Mucosa of rectum (tissue), 2 donors: Measurements from ENCODE around the gene MVB12B.

Experiments
- H3K27ac ChIP-seq, 2 donors: one replicate each; pipeline ENCODE4 v1.7.0; 2013; ENCODE audit warnings: inconsistent platforms in 2 of 2, low read depth in 2 of 2, low read length in 2 of 2
- H3K27me3 ChIP-seq, 2 donors: one replicate each; pipeline ENCODE4 v1.7.0; 2013; ENCODE audit warnings: low read length in 2 of 2; ENCODE audit not compliant: control insufficient read depth in 2 of 2, insufficient read depth in 2 of 2
- H3K36me3 ChIP-seq, 2 donors: one replicate each; pipeline ENCODE4 v1.7.0; 2013; ENCODE audit warnings: low read length in 2 of 2; ENCODE audit not compliant: control insufficient read depth in 2 of 2, insufficient read depth in 2 of 2
- H3K4me1 ChIP-seq, 2 donors: one replicate each; pipeline ENCODE4 v1.7.0; 2013; ENCODE audit warnings: low read length in 2 of 2, mild to moderate bottlenecking in 1 of 2; ENCODE audit not compliant: control insufficient read depth in 2 of 2, insufficient read depth in 2 of 2
- H3K4me3 ChIP-seq, 2 donors: one replicate each; pipeline ENCODE4 v1.7.0; 2013; ENCODE audit warnings: low read length in 2 of 2
- H3K9ac ChIP-seq, 2 donors: one replicate each; pipeline ENCODE4 v1.7.0; 2013; ENCODE audit warnings: low read length in 2 of 2, low read depth in 1 of 2, mild to moderate bottlenecking in 1 of 2
- H3K9me3 ChIP-seq, 2 donors: one replicate each; pipeline ENCODE4 v1.7.0; 2013; ENCODE audit warnings: low read length in 2 of 2; ENCODE audit not compliant: control insufficient read depth in 2 of 2
- donor health status: healthy.
- donor health status: Normal muscosa, but diverticular disease.

Gene MVB12B

DNA sequence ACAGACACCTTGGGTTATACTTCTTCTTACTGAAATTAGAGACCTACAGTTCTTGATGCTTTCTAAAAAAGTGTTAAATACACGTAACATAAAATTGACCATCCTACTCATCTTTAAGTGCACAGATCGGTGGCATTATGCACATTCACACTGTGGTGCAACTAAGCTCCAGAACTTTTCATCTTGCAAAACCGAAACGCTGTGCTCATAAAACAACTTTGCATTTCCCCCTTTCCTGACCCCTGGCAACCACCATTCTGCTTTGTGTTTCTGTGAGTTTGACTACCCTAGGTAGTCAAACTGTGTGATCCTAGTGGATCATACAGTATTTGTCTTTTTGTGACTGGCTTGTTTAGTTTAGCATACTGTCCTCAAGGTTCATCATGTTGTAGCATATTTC lies 3.9 kb downstream of the MVB12B start:
- H3K4me1 ChIP-seq, result peaks cover 12 to 23% of the 10 kb centered on the region in 2 donors
- H3K27ac ChIP-seq, result no peak overlapping the region

GRCh38 chr9:126331964-126332748 lies 5.5 kb downstream of the MVB12B start:
- no peak overlapping the region for H3K9ac ChIP-seq

More for the DNA sequence above, 3.9 kb downstream of the MVB12B start:
- H3K9ac ChIP-seq, result no peak overlapping the region
- no peaks in the 10 kb centered on the region for H3K9me3 ChIP-seq
- no peak overlapping the region for H3K4me3 ChIP-seq
- H3K36me3 ChIP-seq, result no peaks in the 10 kb centered on the region
- no peaks in the 10 kb centered on the region for H3K27me3 ChIP-seq

GRCh38 chr9:126334721-126335621 lies 8.3 kb downstream of the MVB12B start:
- no peaks in the 10 kb centered on the region for H3K36me3 ChIP-seq
- no peaks in the 10 kb centered on the region for H3K9me3 ChIP-seq
- H3K9ac ChIP-seq, result no peak overlapping the region
- no peak overlapping the region for H3K4me3 ChIP-seq
- H3K27me3 ChIP-seq, result no peaks in the 10 kb centered on the region
- H3K27ac ChIP-seq, result no peak overlapping the region
- H3K4me1 ChIP-seq, result peaks cover 5 to 20% of the 10 kb centered on the region in 2 donors

More at GRCh38 chr9:126331964-126332748, 5.5 kb downstream of the MVB12B start:
- H3K36me3 ChIP-seq, result no peaks in the 10 kb centered on the region
- H3K27me3 ChIP-seq, result no peaks in the 10 kb centered on the region
- H3K9me3 ChIP-seq, result no peaks in the 10 kb centered on the region
- peaks cover 9 to 19% of the 10 kb centered on the region in 2 donors for H3K4me1 ChIP-seq
- H3K27ac ChIP-seq, result no peak overlapping the region
- no peak overlapping the region for H3K4me3 ChIP-seq

DNA sequence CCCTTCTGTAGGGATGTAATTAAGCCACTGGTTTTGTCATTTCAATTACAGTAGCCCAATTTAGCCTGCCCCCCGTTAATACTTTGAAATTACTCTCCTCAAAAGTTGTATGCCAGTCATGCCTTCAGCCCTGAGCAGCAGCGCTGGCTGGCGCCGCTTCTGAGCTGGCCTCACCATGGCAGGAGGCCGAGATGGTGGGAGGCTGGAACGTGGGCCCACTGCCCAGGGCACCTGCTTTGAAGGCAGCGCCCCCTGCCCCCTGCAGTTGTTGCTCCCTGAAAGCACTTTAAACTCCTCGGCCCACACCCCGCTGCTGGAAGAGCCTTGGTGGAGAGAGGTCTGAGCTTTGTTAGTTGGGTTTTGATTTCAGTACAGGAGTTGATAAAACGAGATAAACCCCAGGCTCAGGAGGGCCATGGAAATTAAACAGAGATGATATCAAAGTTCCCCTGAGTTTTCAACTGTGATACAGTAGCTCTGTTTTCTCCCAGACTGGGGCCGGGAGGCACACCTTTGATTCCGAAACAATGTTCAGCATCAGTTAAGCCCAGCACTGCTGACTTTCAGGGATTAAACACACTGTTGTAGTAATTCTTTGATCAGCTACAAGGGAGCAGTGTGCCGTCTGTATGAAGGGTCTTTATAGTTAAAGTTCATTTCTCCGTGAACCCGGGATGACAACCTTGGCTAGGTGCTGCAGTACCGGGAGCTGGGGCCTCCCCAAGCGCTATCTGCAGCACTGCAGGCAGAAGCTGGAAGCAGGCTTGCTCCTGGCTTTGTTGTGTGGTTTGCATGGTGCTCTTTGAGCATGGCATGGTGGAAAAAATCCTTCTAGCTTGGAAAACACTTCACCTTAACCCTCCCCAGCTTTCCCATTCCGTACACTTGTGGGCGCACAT lies 9.5 kb downstream of the MVB12B start:
- Histone ChIP-seq H3K9ac (no peak overlapping the region), H3K4me3 (no peak overlapping the region), H3K36me3 (peaks cover 0 to 9% of the 10 kb centered on the region in 2 donors), H3K9me3 (no peaks in the 10 kb centered on the region), H3K4me1 (peaks cover 5 to 21% of the 10 kb centered on the region in 2 donors), H3K27ac (no peak overlapping the region), H3K27me3 (no peaks in the 10 kb centered on the region)

DNA sequence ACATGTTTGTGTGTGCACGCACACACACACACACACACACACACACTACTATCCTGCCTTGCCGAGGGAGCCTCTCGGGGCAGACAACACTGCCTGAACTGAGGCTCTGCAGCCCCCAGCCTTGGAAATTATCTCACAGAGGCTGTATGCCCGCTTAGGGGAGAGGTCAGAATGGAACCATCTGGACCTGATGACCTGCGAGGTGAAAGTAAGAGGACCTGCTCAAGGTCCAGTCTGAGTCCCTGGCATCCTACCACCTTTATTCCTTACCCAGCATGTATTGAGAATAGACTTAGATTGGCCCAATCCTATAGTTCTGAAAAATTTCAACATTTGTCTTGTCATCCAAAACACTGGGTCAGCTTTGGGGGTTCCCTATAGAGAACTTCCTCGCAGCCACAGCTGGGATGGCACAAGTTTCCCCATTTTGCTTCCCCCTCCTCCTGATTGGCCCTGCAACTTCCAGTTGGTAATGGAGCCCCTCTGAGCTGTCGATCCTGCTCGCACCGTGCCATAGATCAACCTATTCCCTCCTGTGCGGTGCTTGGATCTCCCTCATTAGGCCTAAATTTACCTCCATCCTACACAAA lies 10.2 kb downstream of the MVB12B start:
- H3K9me3 ChIP-seq, result no peaks in the 10 kb centered on the region
- no peak overlapping the region for H3K9ac ChIP-seq
- no peak overlapping the region for H3K27ac ChIP-seq
- no peaks in the 10 kb centered on the region for H3K27me3 ChIP-seq
- peaks cover 5 to 21% of the 10 kb centered on the region in 2 donors for H3K4me1 ChIP-seq
- no peak overlapping the region for H3K4me3 ChIP-seq
- H3K36me3 ChIP-seq, result peaks cover 0 to 9% of the 10 kb centered on the region in 2 donors

DNA sequence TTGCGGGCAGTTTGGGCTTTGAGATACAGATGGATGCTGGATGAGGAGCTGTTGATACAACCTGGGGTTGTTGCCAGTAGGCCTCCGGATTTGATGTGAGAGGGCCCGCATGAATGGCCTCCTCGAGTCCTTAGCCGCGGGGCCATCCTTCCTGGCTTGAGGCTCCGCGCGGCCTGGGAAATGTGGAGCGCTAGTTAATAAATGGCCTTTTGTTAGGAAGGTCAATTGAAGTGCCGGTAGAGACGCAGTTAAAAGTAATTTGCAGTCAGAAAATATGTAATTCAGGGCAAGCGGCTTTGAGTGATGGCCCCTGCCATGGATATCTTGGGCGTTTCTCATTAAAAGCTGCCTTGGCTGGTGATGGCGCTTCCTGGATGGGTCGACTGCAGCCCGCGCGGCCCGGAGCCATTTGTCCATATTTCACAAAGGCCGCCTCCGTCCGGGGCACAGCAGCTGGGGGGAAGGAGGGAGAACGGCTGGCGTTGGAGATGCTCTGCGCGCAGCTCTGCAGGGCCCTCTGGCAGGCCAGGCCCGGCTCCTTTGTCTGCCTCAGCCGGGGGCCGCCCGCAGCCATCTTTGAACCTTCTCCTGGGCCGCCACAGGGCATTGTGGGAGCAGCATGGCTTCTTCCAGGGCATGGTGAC lies 11.2 kb downstream of the MVB12B start:
- Histone ChIP-seq H3K27me3 (no peaks in the 10 kb centered on the region), H3K36me3 (peaks cover 0 to 9% of the 10 kb centered on the region in 2 donors), H3K9ac (no peak overlapping the region), H3K27ac (no peak overlapping the region), H3K4me3 (no peak overlapping the region), H3K4me1 (peaks cover 10 to 30% of the 10 kb centered on the region in 2 donors), H3K9me3 (no peaks in the 10 kb centered on the region)

DNA sequence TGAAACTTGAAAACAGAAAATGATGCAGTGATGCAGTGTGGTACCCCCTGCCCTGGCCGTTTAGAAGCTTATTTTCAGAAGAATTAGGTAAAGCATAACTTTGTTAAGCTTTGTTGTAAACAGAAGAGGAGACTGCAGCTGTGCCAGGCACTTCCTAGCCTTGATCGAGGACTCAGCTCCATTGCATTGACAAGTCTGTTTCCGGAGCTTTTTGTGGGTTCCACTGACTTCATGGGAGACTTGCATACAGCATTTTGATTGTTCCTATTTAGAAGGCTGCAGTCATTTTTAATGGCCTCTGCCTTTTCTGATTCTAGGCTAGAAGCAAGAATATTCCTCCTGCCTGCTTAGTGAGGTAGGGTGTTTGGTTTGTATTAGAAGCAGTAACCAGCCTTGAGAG lies 12.3 kb downstream of the MVB12B start:
- peaks cover 13 to 39% of the 10 kb centered on the region in 2 donors for H3K4me1 ChIP-seq

DNA sequence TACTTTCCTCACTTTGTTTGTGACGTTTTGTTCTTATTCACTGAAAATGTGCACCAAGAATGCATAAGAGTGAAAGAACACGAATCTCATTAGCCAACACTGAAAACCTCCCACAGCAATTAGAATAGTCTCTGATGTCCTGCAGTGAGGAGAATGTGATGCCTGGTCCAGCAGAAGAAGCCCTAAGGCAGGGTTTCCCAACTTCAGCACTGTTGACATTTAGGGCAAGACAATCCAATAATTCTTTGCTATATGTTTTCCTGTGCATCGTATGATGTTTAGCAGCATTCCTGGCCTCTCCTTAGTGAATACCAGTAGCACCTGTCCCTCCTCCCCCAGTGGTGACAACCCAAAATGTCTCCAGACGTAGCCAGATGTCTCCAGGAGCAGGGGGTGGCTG lies 14.8 kb downstream of the MVB12B start:
- no peak overlapping the region for H3K9ac ChIP-seq

More for the DNA sequence above, 12.3 kb downstream of the MVB12B start:
- H3K9me3 ChIP-seq, result no peaks in the 10 kb centered on the region
- peaks cover 0 to 9% of the 10 kb centered on the region in 2 donors for H3K36me3 ChIP-seq
- H3K27ac ChIP-seq, result no peak overlapping the region
- no peak overlapping the region for H3K9ac ChIP-seq
- no peaks in the 10 kb centered on the region for H3K27me3 ChIP-seq
- H3K4me3 ChIP-seq, result no peak overlapping the region

DNA sequence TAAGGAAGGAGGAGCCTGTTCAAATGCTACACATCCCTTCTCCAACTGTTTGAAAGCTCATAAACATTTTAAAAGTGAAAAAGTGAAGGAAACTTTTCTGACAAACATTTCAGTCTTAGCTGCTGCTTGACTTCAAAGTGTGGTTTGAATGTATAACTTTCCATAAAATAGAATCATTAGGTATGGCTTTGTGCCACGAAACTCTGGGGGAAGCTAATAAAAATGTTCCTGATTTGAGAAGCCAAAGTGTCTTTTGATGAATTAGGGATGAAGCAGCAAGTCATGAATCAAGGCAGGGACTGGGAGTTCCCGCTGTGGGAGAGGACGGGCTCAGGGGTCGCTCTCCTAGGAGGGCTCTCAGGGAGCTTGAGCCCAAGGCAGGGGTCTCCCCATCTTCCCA lies 15.3 kb downstream of the MVB12B start:
- peaks cover 0 to 9% of the 10 kb centered on the region in 2 donors for H3K36me3 ChIP-seq
- H3K9me3 ChIP-seq, result no peaks in the 10 kb centered on the region
- peaks cover 13 to 37% of the 10 kb centered on the region in 2 donors for H3K4me1 ChIP-seq
- no peak overlapping the region for H3K9ac ChIP-seq
- H3K27me3 ChIP-seq, result no peaks in the 10 kb centered on the region
- no peak overlapping the region for H3K4me3 ChIP-seq
- no peak overlapping the region for H3K27ac ChIP-seq

More for the DNA sequence above, 14.8 kb downstream of the MVB12B start:
- peaks cover 0 to 9% of the 10 kb centered on the region in 2 donors for H3K36me3 ChIP-seq
- H3K27ac ChIP-seq, result no peak overlapping the region
- peaks cover 13 to 32% of the 10 kb centered on the region in 2 donors for H3K4me1 ChIP-seq
- H3K9me3 ChIP-seq, result no peaks in the 10 kb centered on the region
- H3K27me3 ChIP-seq, result no peaks in the 10 kb centered on the region
- H3K4me3 ChIP-seq, result no peak overlapping the region
